H9 (cell line): ENCODE data around the gene AK8. TPM values are rescaled to one million over a fixed set of nuclear protein-coding genes. Genes with fewer than 3 reads are reported as not detected.

Source experiments
- DNase-seq: peaks from one replicate; pipeline ENCODE4 v3.0.0-alpha.2; 2017
- H2AFZ ChIP-seq: one replicate; pipeline ENCODE4 v1.6.1; 2013; ENCODE audit warnings: mild to moderate bottlenecking, low read length, control low read depth, moderate library complexity
- H2AK5ac ChIP-seq: 2 replicates; pipeline ENCODE4 v1.6.1; 2013; ENCODE audit warnings: low read length, control low read depth, mixed read lengths; ENCODE audit not compliant: insufficient read length
- H2BK120ac ChIP-seq: one replicate; pipeline ENCODE4 v1.6.1; 2013; ENCODE audit warnings: low read depth, mild to moderate bottlenecking, low read length, control low read depth, inconsistent platforms; ENCODE audit not compliant: poor library complexity, severe bottlenecking
- H2BK12ac ChIP-seq: 2 replicates; pipeline ENCODE4 v1.6.1; 2013; ENCODE audit warnings: low read length, control low read depth, mixed read lengths, low read depth; ENCODE audit not compliant: insufficient read length
- H2BK15ac ChIP-seq: 2 replicates; pipeline ENCODE4 v1.6.1; 2013; ENCODE audit warnings: low read depth, low read length, control low read depth
- H2BK20ac ChIP-seq: one replicate; pipeline ENCODE4 v1.6.1; 2013; ENCODE audit warnings: low read depth, mild to moderate bottlenecking, low read length, control low read depth, inconsistent platforms; ENCODE audit not compliant: poor library complexity, severe bottlenecking
- H2BK5ac ChIP-seq: 2 replicates; pipeline ENCODE4 v1.6.1; 2013; ENCODE audit warnings: low read length, control low read depth, mixed read lengths; ENCODE audit not compliant: insufficient read length
- H3K14ac ChIP-seq: 2 replicates; pipeline ENCODE4 v1.6.1; 2013; ENCODE audit warnings: low read length, control low read depth; ENCODE audit not compliant: insufficient read depth
- H3K18ac ChIP-seq: 2 replicates; pipeline ENCODE4 v1.6.1; 2013; ENCODE audit warnings: low read depth, mild to moderate bottlenecking, mixed read lengths, low read length, control low read depth; ENCODE audit not compliant: insufficient read length
- H3K23ac ChIP-seq: 2 replicates; pipeline ENCODE4 v1.6.1; 2013; ENCODE audit warnings: low read length, control low read depth, mixed read lengths, low read depth; ENCODE audit not compliant: insufficient read length
- H3K23me2 ChIP-seq: 2 replicates; pipeline ENCODE4 v1.6.1; 2013; ENCODE audit warnings: low read depth, mild to moderate bottlenecking, mixed read lengths, low read length, control low read depth; ENCODE audit not compliant: insufficient read length, poor library complexity, severe bottlenecking
- H3K27ac ChIP-seq: 2 replicates; pipeline ENCODE4 v1.5.1; 2013; ENCODE audit warnings: low read length, control low read depth, mixed read lengths, low read depth; ENCODE audit not compliant: insufficient read length
- H3K27me3 ChIP-seq: 2 replicates; pipeline ENCODE4 v1.6.1; 2013; ENCODE audit warnings: low read length, control low read depth, inconsistent platforms; ENCODE audit not compliant: insufficient read depth
- H3K4ac ChIP-seq: 2 replicates; pipeline ENCODE4 v1.6.1; 2013; ENCODE audit warnings: low read depth, mild to moderate bottlenecking, control low read depth, inconsistent platforms, low read length, moderate library complexity
- H3K4me1 ChIP-seq: 2 replicates; pipeline ENCODE4 v1.6.1; 2013; ENCODE audit warnings: low read length, control low read depth, inconsistent platforms; ENCODE audit not compliant: insufficient read depth
- H3K4me2 ChIP-seq: 2 replicates; pipeline ENCODE4 v1.6.1; 2013; ENCODE audit warnings: low read length, control low read depth, mixed read lengths; ENCODE audit not compliant: insufficient read length, insufficient read depth
- H3K56ac ChIP-seq: 2 replicates; pipeline ENCODE4 v1.6.1; 2013; ENCODE audit warnings: low read depth, mild to moderate bottlenecking, mixed read lengths, low read length, control low read depth; ENCODE audit not compliant: insufficient read length
- H3K79me1 ChIP-seq: 2 replicates; pipeline ENCODE4 v1.6.1; 2013; ENCODE audit warnings: low read depth, mild to moderate bottlenecking, moderate library complexity, low read length, control low read depth, inconsistent platforms; ENCODE audit not compliant: insufficient read depth, poor library complexity, severe bottlenecking
- H3K79me2 ChIP-seq: 2 replicates; pipeline ENCODE4 v1.6.1; 2013; ENCODE audit warnings: low read length, control low read depth, inconsistent platforms; ENCODE audit not compliant: insufficient read depth
- H3K9ac ChIP-seq: 2 replicates; pipeline ENCODE4 v1.6.1; 2013; ENCODE audit warnings: low read length, control low read depth, mixed read lengths; ENCODE audit not compliant: insufficient read length; ENCODE audit errors: extremely low read depth
- H3K9me3 ChIP-seq: one replicate; pipeline ENCODE4 v1.6.1; 2013; ENCODE audit warnings: low read depth, low read length, inconsistent platforms; ENCODE audit not compliant: control insufficient read depth
- H3T11ph ChIP-seq: one replicate; pipeline ENCODE4 v1.6.1; 2013; ENCODE audit warnings: mild to moderate bottlenecking, low read length, control low read depth, inconsistent platforms
- H4K20me1 ChIP-seq: one replicate; pipeline ENCODE4 v1.6.1; 2013; ENCODE audit not compliant: control insufficient read depth, insufficient read length, insufficient read depth
- H4K5ac ChIP-seq: 2 replicates; pipeline ENCODE4 v1.6.1; 2013; ENCODE audit warnings: low read depth, mild to moderate bottlenecking, mixed read lengths, low read length, control low read depth; ENCODE audit not compliant: insufficient read length
- H4K8ac ChIP-seq: replicated peaks from 2 replicates; pipeline ENCODE4 v1.6.1; 2013; ENCODE audit warnings: low read length, control low read depth, mixed read lengths, low read depth; ENCODE audit not compliant: insufficient read length
- H4K91ac ChIP-seq: 2 replicates; pipeline ENCODE4 v1.6.1; 2013; ENCODE audit warnings: low read depth, mild to moderate bottlenecking, moderate library complexity, mixed read lengths, low read length, control low read depth; ENCODE audit not compliant: insufficient read length
- H3K27ac Mint-ChIP-seq, 3 experiments: 2 replicates in 2 of 3; 3 replicates in 1 of 3; pipeline ENCODE4 v1.8.0; 2020 to 2021; ENCODE audit warnings: mixed read lengths in 3 of 3, mild to moderate bottlenecking in 1 of 3, moderate library complexity in 1 of 3
- H3K27me3 Mint-ChIP-seq: 2 replicates; pipeline ENCODE4 v1.8.0; 2021; ENCODE audit warnings: low read depth, mild to moderate bottlenecking, moderate library complexity, mixed read lengths
- H3K36me3 Mint-ChIP-seq, 3 experiments: 2 replicates in 2 of 3; 3 replicates in 1 of 3; pipeline ENCODE4 v1.8.0; 2020 to 2021; ENCODE audit warnings: low read depth in 3 of 3, mixed read lengths in 3 of 3; ENCODE audit not compliant: insufficient read depth in 1 of 3
- H3K4me1 Mint-ChIP-seq, 2 experiments: 2 replicates each; pipeline ENCODE4 v1.8.0; 2020; ENCODE audit warnings: mixed read lengths in 2 of 2
- H3K4me3 Mint-ChIP-seq, 2 experiments: 2 replicates in 1 of 2; 3 replicates in 1 of 2; pipeline ENCODE4 v1.8.0; 2020 to 2021; ENCODE audit warnings: mild to moderate bottlenecking in 2 of 2, mixed read lengths in 2 of 2, moderate library complexity in 1 of 2
- H3K9me3 Mint-ChIP-seq, 2 experiments: 2 replicates in 1 of 2; 3 replicates in 1 of 2; pipeline ENCODE4 v1.8.0; 2020; ENCODE audit warnings: mild to moderate bottlenecking in 2 of 2, mixed read lengths in 2 of 2, moderate library complexity in 1 of 2
- CTCF ChIP-seq: fragments of 200-600 bp; sonication (generic); conservative IDR thresholded peaks from 3 replicates; pipeline ENCODE4 v1.8.0; 2021; ENCODE audit warnings: antibody characterized with exemption, mild to moderate bottlenecking
- WGBS: extraction: QIAGEN DNeasy Blood & Tissue Kit; methylation state at CpG from one replicate; pipeline ENCODE4 v1.1.7; 2013; ENCODE audit warnings: missing lambda C conversion rate, low lambda C conversion rate, mixed read lengths; ENCODE audit not compliant: insufficient read length; ENCODE audit errors: extremely low coverage; 5-methylcytosine and 5-hydroxymethylcytosine counted together
- total RNA-seq: library from RNA; stranded (reverse); gene quantifications from 2 replicates; pipeline ENCODE4 v1.2.1, GENCODE V29; 2021

AK8 gene
- total RNA-seq, 1 experiment from 2014 or later = 0.44 TPM

GRCh38 chr9:132752877-132753592 lies 125.0 kb downstream of the AK8 start:
- H4K8ac ChIP-seq = no peak overlapping the region
- no peak overlapping the region for H2BK20ac ChIP-seq
- no peak for TF ChIP-seq CTCF
- H3K27me3 Mint-ChIP-seq = peaks cover 36% of the 10 kb centered on the region
- H3K79me2 ChIP-seq = no peaks in the 10 kb centered on the region
- H3K18ac ChIP-seq = no peak overlapping the region
- no peak overlapping the region for H3K4me2 ChIP-seq
- no peaks in the 10 kb centered on the region for H3K23me2 ChIP-seq
- H3K9me3 ChIP-seq = no peaks in the 10 kb centered on the region
- H3K4me1 Mint-ChIP-seq = peaks cover 19 to 33% of the 10 kb centered on the region in 2 experiments
- no peaks in the 10 kb centered on the region for H3K9me3 Mint-ChIP-seq
- H3K27ac Mint-ChIP-seq = no peak overlapping the region; a peak in 1 of 7 replicates
- H3K4me3 Mint-ChIP-seq = no peak overlapping the region
- H3K27me3 ChIP-seq = no peaks in the 10 kb centered on the region
- WGBS = no CpG with 5 or more reads among the region's 10 CpGs
- no peak overlapping the region for H3K14ac ChIP-seq
- H2BK120ac ChIP-seq = no peak overlapping the region
- no peak overlapping the region for H3K56ac ChIP-seq
- no peaks in the 10 kb centered on the region for H4K20me1 ChIP-seq
- H3K79me1 ChIP-seq = no peaks in the 10 kb centered on the region
- H3K4me1 ChIP-seq = no peaks in the 10 kb centered on the region
- H2BK5ac ChIP-seq = no peak overlapping the region
- H2BK12ac ChIP-seq = no peak overlapping the region
- no peak overlapping the region for H3K23ac ChIP-seq
- H3T11ph ChIP-seq = no peak overlapping the region
- H3K27ac ChIP-seq = no peak overlapping the region
- no peak overlapping the region for H3K4ac ChIP-seq
- H2BK15ac ChIP-seq = no peak overlapping the region
- no peaks in the 10 kb centered on the region for H3K36me3 Mint-ChIP-seq
- DNase-seq = no peak
- H3K9ac ChIP-seq = no peak overlapping the region
- H4K5ac ChIP-seq = no peak overlapping the region
- H4K91ac ChIP-seq = no peak overlapping the region
- H2AK5ac ChIP-seq = no peak overlapping the region
- H2AFZ ChIP-seq = no peak overlapping the region
